GM21717 (cell line): Measurements from ENCODE around the gene MSRB3.
A peak's percentile ranks its signal among the peaks of the same experiment; 100 is the strongest.
"Not testable (repeated sequence)": the region's sequence is repeated elsewhere in the genome, so short reads cannot be mapped to it uniquely, and the experiment has no call there.

Experiments used
- ATAC-seq: cut with Tn5 transposase; IDR thresholded peaks from one replicate; pipeline ENCODE4 v1.9.1; 2021; ENCODE audit warnings: mild to moderate bottlenecking, moderate library complexity; ENCODE audit not compliant: unreplicated experiment

Gene MSRB3

DNA sequence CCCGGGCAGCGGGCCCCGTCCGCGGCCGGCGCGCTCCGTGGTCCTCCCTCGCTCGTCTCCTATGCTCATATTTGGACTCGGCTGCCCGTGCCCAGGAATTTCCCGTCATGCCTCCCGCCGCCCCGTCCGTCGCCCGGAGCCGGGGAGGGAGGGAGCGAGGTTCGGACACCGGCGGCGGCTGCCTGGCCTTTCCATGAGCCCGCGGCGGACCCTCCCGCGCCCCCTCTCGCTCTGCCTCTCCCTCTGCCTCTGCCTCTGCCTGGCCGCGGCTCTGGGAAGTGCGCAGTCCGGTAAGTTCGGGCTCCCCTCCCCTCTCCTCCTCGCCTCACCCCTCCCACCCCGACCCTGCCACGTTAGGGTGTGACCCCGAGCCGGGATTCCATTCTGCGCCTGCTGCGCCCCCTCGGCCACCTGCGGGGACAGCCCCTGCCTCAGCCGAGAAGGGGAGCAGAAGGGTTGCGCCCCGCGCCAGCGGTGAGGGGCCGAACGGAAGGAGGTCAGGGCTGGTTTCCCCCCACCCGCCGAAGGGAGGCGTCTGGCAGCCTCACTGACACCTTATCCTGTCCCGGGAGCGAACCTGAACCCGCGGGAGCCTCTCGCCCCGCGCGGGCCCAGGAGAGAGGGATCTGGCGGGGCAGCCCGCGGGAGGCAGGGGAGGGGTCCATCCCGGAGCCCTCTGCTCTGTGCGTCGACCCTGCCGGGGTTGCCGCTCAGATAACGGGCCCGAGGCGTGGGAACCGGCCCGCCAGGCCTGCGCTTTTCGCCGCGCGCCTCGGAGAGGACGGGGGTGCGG lies at the start of gene MSRB3:
Gene MSRB3 (plus strand): TSS at position 108 of the 793 bp plus-strand sequence. CDS start 29,897 bp downstream, outside the sequence.
- ATAC-seq = peak; percentile 55

DNA sequence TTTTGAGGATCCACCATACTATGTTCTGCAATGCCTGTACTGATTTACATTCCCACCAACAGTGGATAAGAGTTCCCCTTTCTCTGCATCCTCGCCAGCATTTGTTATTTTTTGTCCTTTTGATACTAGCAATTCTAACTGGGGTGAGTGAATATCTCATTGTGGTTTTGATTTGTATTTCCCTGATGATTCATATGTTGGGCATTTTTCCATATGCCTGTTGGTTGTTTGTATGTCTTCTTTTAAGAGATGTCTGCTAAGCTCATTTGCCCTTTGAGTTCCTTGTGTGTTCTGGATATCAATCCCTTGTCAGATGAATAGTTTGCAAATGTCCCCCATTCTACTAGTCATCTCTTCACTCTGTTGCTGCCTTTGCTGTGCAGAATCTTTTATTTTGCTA lies 49.0 kb upstream of the MSRB3 start:
- ATAC-seq = no peak

DNA sequence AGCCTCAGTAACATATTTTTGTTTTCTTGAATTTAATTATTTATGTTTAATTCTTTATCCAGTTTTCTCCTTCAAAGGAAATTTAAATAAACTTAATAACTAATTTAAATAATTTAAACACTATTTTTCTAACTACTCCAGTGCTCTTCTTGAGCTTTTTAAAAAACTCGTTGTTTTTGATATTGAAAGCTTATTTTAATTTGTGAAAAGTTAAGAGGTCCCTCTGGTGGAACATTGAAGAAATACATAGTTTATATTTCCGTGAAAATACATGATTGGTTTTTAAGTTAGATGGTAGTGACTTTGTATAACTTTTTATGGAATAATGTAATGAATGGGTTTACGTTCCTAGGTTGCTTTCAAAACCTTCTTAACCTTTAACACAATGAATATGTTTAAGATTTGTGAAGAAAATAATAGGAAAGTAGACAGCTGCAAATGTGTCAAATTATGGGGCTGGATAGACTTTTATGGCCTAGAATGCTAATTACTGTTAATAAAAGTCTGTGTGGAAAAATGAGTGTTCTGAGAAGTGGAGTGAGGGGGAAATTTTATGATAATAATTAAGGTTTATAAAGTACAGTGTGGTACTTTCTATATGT lies 45.9 kb upstream of the MSRB3 start:
- ATAC-seq = no peak

DNA sequence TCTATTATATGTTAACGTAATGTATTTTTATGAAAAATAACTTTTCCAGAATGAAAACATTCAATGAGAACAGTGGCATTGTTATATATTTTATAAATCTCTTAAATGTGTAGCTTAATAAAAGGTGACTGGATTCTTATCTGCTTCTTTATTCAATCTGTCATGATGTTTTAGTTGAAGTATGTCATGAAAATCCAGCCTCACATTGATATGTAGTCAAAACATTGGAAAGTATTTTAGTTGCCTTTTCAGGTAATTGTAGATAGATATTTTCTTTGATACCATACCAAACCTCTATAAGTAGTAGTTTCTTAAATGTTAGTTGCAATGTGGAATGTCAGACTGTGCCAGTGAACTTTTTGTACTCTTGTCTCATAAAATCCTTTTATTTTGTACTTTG lies 41.3 kb upstream of the MSRB3 start:
- ATAC-seq = no peak

DNA sequence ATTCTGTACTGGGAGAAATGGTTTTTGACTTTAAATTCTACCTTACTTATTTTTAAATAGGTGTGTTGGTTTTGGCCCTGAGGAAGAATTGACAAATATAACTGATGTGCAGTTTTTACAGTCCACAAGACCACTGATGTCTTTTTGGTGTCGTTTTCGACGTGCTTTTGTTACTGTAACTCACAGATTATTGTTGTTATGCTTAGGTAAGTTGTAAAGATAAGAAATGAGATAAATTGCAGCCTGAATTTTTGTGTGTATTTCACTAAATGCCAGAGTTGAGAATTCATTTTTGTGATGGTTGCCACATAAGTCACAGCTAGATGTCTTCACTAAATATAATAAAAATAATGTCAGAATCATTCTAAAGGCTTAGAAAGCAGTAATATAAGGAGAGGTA lies 39.9 kb upstream of the MSRB3 start:
- ATAC-seq = no peak

DNA sequence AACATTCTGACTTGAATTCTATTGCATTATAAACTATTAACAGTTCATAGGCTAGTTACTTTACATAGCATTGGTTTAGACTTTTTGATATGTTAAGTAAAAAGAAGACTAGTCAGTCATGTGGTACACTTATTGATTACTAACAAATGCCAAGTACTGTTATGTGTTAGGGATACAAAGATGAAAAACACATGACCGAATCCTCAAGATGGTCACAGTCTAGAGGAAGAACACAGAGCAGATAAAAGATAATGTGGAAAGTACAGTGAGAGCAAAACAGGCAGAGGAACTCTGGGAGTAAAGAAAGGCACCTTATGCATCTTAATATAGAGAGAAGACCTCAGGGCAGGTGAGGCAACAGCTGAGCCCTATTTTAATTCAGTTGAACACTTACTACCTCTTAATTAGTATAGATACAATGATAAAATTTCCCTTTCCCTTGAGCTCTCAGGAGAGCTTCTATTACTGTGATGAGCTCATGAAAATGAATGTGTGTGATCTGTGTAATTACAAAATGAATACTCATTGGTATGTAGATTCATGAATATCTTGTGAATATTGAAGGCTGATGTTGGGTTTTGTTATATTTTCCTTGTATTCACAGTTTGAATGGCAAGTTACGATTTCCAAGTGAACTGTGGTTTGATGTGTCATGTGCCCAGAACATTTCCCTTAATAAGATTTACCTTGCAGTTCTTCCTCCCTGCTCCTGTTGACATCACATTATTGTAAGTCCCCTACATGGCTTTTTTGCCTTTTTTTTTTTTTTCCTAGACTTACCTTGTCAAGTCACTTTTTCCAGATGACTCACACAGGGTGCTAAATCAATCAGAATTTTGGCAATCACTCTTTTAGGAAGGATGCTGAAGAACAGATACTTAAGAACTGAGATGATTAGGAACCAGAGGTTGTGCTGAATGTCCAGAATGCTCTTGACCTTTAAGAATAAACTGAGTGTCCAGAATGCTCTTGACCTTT lies 29.5 kb upstream of the MSRB3 start:
- no peak for ATAC-seq

DNA sequence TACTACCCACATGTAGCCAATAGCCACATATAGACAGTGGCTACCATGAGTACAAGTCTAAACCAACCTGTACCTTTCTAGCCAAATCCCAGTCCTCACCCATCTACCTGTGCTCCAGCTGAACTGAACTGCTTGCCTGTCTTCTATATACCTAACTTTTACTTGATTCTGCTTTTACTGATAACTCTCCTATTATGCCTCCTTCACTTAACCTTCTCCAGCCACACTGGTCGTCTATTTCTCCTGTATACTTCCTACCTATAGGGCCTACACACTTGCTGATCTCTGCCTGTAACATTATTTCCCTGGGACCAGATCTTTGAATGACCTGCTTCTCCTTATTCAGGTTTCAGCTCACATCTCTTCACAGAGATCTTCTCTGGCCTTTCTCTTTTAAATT lies 26.0 kb upstream of the MSRB3 start:
- no peak for ATAC-seq

DNA sequence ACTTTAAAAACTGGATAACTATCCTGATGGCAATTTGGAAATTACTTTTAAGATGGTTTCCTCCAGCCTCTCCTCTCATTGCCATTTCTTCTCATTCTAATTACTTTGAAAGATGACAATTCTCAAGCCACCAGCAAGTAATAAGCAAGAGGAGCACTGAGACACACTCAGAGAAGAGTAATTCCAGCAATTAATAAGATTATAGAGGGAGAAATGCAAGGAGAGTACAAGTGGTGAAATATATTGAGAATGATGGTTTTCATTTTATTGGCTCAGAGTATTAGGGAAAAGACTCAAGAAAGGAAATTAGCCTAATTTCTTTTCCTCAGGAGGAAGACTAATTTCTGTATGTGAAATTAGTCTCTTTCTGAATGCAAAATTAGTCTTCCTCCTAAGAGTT lies 20.5 kb upstream of the MSRB3 start:
- no peak for ATAC-seq

DNA sequence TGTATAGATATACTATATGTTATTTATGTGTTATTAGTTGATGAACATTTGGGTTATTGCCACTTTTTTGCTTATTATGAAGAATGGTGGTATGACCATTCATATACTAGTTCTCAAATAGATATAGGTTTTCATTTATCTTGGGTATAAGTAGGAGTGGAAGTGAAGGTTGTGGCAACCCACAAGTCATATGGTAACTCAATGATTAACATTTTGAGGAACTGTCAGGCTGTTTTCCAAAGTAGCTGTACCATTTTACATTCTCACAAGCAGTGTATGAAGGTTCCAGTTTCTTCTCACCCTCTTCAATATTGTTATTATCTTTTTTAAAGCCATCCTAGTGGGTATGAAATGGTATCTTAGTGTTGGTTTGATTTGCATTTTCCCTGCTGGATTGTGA lies 19.0 kb upstream of the MSRB3 start:
- ATAC-seq = no peak

DNA sequence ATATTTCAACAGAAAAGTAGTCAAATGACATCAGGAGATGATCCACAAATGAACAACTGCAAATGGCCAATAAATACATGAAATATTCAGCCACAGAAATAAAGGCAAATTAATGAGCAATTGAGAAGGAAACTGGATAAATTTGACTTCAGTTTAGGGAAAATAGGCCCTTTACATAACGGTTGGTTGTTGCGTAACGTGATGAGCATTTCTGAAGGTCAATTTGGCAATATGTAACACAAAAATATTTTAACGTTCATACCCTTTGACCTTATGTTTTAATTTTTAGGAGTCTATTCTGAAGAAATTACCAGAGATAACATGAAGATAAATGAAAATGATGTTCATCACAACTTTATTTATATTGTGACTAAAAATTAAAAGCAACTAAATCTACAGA lies 14.7 kb upstream of the MSRB3 start:
- no peak for ATAC-seq

DNA sequence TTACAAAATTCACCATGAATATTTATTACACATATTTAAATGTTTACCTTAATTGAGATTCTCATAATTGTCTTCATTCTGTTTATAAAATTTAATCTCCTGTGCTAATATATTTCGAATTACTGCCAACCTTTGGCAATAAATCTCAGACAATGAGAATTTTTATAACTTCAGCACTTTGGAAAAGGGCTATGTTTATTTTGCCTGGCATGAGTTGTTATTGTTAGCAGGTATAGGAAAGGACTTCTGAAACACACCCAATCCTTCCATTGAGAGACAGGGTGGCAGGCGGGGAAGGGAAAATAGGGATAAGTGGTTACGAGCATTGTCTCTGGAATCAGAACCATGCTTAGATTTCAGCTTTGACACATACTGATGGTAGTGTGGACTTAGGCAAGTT lies 12.1 kb upstream of the MSRB3 start:
- ATAC-seq = no peak

DNA sequence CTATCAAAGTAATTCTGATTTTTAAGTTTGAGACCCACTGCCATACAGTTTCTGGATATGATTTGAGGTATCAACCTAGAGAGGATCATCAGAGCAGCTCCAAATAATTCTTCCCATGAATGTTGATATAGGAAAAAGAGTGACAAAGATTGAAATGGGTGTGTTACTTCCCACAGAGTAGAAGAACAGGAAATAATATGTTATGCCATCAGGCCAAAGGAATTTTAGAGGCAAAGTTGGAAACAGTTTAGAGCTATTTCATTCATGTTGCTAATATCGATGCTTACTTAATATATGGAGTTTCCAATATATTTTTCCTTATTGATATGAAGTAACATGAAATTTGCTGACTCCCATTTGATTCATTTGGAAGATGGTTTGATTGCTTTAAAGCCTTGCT lies 8.9 kb upstream of the MSRB3 start:
- ATAC-seq = no peak

DNA sequence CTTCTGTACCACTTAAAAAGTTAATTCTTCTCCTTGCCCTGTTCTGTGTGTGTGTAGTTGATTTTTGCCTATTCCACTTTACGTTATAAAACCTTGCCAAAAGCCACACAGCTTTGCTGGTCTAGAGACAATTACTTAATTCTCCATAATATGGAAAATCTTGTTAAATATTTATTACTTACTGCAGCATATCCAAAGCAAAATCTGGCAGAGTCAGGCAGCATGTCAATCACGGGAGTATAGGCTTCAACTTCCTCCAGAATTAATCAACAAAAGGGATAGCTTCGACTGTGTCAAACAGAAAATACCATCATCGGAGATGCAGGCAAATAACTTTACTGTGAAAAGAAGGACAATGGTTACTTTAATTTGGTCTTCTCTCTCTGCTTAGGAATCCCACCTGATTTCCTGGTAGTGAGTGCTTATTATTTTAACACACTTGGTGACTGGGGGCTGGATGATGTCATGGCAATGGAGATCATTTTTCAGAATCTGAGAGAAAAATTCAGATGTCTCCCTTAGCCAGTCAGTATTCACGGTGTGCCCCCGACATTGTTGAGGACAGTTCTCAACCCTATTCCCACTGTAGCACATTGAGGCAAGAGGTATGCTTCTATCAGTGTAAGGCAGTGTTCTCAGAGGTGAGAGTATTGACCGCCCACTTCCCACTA lies 3.7 kb upstream of the MSRB3 start:
- ATAC-seq = no peak

DNA sequence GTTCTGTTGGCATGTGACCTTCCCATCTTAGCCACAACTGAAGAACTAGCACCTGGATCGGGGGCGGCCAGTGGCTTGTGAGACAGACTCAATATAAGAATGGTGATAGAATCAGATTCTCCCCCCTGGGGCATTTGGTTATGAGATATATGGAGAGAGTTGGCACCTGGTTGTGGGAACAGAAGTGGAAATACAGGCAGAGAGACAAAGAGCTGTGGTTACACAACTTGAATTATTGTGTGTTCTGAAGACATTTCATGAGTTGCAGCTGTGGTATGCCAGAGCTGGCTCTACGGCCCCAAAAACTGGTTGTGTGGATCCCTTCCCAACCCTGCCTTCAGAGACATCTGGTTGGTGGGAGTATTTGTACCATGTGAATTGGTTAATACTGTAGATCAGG lies 2.9 kb upstream of the MSRB3 start:
- ATAC-seq = no peak

DNA sequence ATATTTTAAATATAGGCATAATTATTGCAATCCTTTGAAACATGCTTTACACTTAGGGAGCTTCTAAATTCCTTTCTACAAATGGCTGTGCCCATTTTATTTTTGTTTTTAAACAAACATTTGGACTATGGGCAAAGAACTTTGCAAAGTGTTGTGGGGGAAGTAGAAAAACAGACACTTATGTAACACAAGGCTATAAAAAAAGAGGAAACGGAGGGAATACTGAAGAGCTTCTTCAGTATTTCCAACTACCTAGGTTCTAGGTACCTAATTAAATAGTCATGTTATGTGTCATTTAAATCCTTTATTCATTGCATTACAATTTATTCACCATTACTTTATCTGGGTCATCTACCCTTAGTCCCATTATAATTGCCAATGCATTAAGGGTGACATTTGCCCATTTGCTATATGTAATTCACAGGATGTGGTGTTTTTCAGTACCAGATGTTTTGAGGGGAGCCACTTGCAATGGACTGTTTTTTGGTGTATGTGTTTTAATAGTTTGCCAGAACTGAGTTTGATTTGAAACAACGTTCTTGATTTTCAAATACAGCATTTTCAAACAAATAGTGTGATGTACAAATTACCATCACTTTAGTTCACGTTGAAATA lies 1.5 kb upstream of the MSRB3 start:
- no peak for ATAC-seq

DNA sequence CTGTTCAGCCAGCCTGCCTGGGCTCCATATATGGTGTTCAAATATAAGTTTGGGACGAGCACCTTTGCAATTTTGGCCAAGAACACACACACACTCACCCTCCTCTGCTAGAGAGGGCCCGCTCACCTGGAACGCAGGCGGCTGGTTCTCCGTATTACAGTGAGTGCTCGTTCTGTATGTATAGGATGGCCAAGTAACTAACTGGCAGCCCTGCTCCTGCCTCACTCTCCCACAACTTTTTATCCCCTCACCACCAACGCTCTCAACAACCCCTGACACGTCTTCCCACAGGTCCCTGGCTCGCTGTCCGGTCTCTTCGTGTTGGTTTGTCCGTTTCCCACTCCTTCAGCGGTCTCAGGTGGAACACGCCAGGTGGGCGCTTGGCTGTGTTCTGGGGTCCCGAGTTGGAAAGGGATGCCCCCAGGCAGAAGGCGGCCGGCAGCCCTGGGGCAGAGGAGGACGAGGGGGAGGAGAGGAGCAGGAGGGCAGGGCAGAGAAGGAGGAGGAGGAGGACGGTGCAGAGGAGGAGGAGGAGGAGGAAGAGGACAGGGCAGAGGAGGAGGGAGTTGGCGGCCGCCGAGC lies 398 bp upstream of the MSRB3 start:
- peak; percentile 13 for ATAC-seq

DNA sequence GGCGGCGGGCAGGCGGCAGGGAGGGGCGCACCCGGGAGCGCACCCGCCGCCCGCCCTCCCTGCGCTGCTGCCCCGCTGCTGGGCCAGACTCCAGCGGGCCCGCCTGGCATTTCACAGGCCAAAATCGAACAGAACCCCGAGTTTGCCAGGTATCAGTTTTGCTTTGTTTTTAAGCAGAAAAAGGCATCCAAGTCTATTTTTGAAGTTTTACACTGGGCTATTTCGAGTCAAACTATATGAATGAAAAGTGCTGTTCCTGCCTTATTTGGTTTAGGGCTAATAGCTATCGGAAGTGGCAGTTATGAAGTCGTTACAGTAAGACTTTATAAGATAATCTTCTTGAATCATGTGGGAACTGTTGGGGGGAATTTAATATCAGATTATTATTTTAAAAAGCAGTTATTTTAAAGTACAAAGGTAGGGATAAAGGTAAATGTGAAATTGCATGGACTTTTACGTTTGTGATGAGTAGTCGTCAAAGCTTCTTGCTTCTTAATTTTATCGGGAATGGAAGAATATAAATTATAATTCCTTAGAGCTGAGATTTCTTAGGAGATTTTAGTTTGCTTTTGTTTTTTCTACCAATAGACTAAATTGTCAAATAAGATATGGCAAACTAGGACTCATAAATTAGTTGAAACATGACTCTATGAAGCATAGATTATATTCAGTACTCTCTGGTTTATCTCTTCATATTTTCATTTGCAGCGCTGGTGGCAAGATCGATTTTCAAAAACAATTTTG lies 1.1 kb downstream of the MSRB3 start:
- ATAC-seq = no peak

DNA sequence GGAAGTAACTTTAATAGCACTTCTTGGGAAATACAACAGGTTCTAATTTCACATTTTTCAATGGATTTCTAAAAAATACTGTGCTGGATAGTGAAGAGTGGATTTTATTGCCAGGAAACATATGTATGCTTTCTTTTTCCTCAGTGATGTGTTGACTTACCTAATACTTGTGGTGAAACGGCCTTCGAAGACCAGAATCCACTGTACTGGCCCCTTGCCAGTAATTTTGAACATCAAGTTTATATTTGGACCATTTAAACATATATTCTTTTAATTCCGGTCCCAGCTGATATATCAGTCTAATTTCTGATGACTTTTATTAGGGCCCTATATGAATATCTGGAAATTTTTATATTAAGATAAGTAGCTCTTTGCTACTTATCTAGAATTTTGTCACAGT lies 1.8 kb downstream of the MSRB3 start:
- no peak for ATAC-seq

DNA sequence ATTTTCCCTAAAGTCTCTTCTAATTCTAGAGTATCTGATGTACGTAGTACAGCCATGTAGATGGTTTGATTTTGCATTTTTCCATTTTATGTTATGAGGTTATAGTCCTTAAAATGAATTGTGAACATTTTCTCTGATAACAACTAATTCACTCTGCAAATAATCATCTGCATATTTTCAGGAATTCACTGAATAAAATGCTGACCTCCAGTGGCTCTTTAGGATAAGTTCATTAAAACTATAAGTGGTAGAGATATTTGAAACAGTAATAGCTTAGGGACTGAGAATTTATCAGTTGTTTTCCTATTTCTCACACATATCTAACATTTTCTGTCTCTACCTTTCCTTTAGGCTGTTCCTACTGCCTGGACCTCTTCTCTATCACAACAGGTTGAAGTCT lies 4.4 kb downstream of the MSRB3 start:
- ATAC-seq = no peak

DNA sequence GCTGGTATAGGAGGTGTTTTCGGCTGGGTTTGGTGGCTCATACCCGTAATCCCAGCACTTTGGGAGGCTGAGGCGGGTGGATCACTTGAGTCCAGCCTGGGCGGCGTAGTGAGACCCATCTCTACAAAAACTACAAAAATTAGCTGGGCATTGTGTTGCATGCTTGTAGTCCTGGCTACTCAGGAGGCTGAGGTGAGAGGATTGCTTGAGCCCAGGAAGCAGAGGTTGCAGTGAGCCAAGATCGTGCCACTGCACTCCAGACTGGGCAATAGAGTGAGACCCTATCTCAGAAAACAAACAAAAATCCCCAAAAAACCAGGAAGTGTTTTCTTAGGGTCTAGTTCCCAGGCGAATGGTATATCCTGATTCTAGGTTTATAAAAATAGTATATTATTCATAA lies 7.0 kb downstream of the MSRB3 start:
- not testable (repeated sequence) for ATAC-seq
